Hepatocyte (in vitro differentiated cells): ENCODE results near the gene PLK5. TPM values are rescaled to one million over a fixed set of nuclear protein-coding genes. Genes with fewer than 3 reads are reported as not detected.

Experiments used
- DNase-seq: peaks from one replicate; pipeline ENCODE4 v3.0.0-alpha.2; 2016; ENCODE audit warnings: low spot score
- H2AFZ ChIP-seq: fragments of 200-600 bp; sonication (generic); 2 replicates; pipeline ENCODE4 v1.6.0; 2016; ENCODE audit warnings: antibody characterized with exemption, mild to moderate bottlenecking
- H3K27ac ChIP-seq: fragments of 200-600 bp; sonication (generic); 2 replicates; pipeline ENCODE4 v1.5.1; 2016; ENCODE audit warnings: mild to moderate bottlenecking
- H3K27me3 ChIP-seq: fragments of 200-600 bp; sonication (generic); 2 replicates; pipeline ENCODE4 v1.6.1; 2016
- H3K36me3 ChIP-seq: fragments of 200-600 bp; sonication (generic); replicated peaks from 2 replicates; pipeline ENCODE4 v1.5.1; 2016; ENCODE audit warnings: low read depth; ENCODE audit not compliant: insufficient read depth
- H3K4me1 ChIP-seq: fragments of 200-600 bp; sonication (generic); 2 replicates; pipeline ENCODE4 v1.5.1; 2016; ENCODE audit warnings: mild to moderate bottlenecking, moderate library complexity; ENCODE audit not compliant: insufficient read depth
- H3K4me2 ChIP-seq: fragments of 200-600 bp; sonication (generic); 2 replicates; pipeline ENCODE4 v1.6.0; 2016
- H3K4me3 ChIP-seq: fragments of 200-600 bp; sonication (generic); 2 replicates; pipeline ENCODE4 v1.5.1; 2016; ENCODE audit warnings: mild to moderate bottlenecking
- H3K79me2 ChIP-seq: fragments of 200-600 bp; sonication (generic); 2 replicates; pipeline ENCODE4 v1.6.0; 2017; ENCODE audit warnings: mild to moderate bottlenecking
- H3K9me2 ChIP-seq: fragments of 200-600 bp; sonication (generic); replicated peaks from 2 replicates; pipeline ENCODE4 v1.6.0; 2017; ENCODE audit warnings: mild to moderate bottlenecking; ENCODE audit not compliant: insufficient read depth
- H3K9me3 ChIP-seq: fragments of 200-600 bp; sonication (generic); 2 replicates; pipeline ENCODE4 v1.5.1; 2016; ENCODE audit warnings: low read depth, mild to moderate bottlenecking
- H4K20me1 ChIP-seq: fragments of 200-600 bp; sonication (generic); 2 replicates; pipeline ENCODE4 v1.6.0; 2016; ENCODE audit warnings: mild to moderate bottlenecking; ENCODE audit not compliant: insufficient read depth, poor library complexity, severe bottlenecking
- CTCF ChIP-seq: fragments of 200-600 bp; sonication (generic); IDR thresholded peaks from 2 replicates; pipeline ENCODE4 v1.5.1; 2016; ENCODE audit warnings: antibody characterized with exemption, mild to moderate bottlenecking; ENCODE audit not compliant: poor library complexity
- EZH2 ChIP-seq: fragments of 200-600 bp; sonication (generic); IDR thresholded peaks from 2 replicates; pipeline ENCODE4 v1.6.1; 2016; ENCODE audit warnings: antibody characterized with exemption, mild to moderate bottlenecking, borderline replicate concordance
- EZH2phosphoT487 ChIP-seq: fragments of 200-600 bp; sonication (generic); IDR thresholded peaks from one replicate; pipeline ENCODE4 v1.6.1; 2018; ENCODE audit warnings: antibody characterized with exemption, mild to moderate bottlenecking, low read depth, moderate library complexity; ENCODE audit not compliant: unreplicated experiment, severe bottlenecking
- WGBS: methylation state at CpG from one replicate; pipeline ENCODE4 v1.1.6; 2016; ENCODE audit warnings: low lambda C conversion rate; ENCODE audit errors: missing lambda C conversion rate; 5-methylcytosine and 5-hydroxymethylcytosine counted together
- polyA plus RNA-seq: library from polyadenylated mRNA; unstranded; fragments of >200 nt; fragmentation: Nextera tagmentation; extraction: Ambion mirVana; gene quantifications from 2 replicates; pipeline ENCODE4 v1.2.1, GENCODE V29; 2016
- total RNA-seq: library from RNA; depleted of rRNA; stranded (reverse); fragments of >200 nt; gene quantifications from 2 replicates; pipeline ENCODE4 v1.2.3, GENCODE V29; 2014

Gene PLK5
- total and polyA plus RNA-seq, 2 experiments from 2014 or later = 0.53 TPM; not detected in 1

- Histone ChIP-seq H3K9me2 (no peaks in the 10 kb centered on the region), H2AFZ (no peak overlapping the region), H3K4me3 (no peak overlapping the region), H3K4me2 (no peak overlapping the region), H3K36me3 (no peaks in the 10 kb centered on the region), H4K20me1 (peaks cover 87% of the 10 kb centered on the region), H3K27me3 (no peaks in the 10 kb centered on the region), H3K79me2 (peaks cover 86% of the 10 kb centered on the region), H3K9me3 (no peaks in the 10 kb centered on the region), H3K4me1 (peaks cover under 1% of the 10 kb centered on the region), H3K27ac (no peak overlapping the region)
- TF ChIP-seq CTCF (no peak), EZH2 (no peak), EZH2phosphoT487 (no peak)
- DNase-seq = no peak
- 89% methylated on average over 25 of the region's 25 CpGs for WGBS
These were observed 36.5 kb downstream of the PLK5 start for GRCh38 chr19:1560286-1560882.

GRCh38 chr19:1561236-1561842 lies 37.5 kb downstream of the PLK5 start:
- Histone ChIP-seq H2AFZ (no peak overlapping the region), H3K27ac (no peak overlapping the region), H3K4me2 (no peak overlapping the region), H4K20me1 (peaks cover 97% of the 10 kb centered on the region), H3K4me3 (no peak overlapping the region), H3K27me3 (no peaks in the 10 kb centered on the region), H3K36me3 (no peaks in the 10 kb centered on the region), H3K79me2 (peaks cover 95% of the 10 kb centered on the region), H3K9me3 (no peaks in the 10 kb centered on the region), H3K4me1 (peaks cover 10% of the 10 kb centered on the region), H3K9me2 (no peaks in the 10 kb centered on the region)
- DNase-seq = no peak
- TF ChIP-seq EZH2 = no peak
- no peak for TF ChIP-seq EZH2phosphoT487
- no peak for TF ChIP-seq CTCF
- WGBS = 92% methylated on average over 17 of the region's 17 CpGs

GRCh38 chr19:1563251-1563650 lies 39.4 kb downstream of the PLK5 start:
- Histone ChIP-seq H4K20me1 (peaks cover 82% of the 10 kb centered on the region), H3K79me2 (peaks cover 90% of the 10 kb centered on the region), H2AFZ (no peak overlapping the region), H3K4me2 (no peak overlapping the region), H3K4me3 (no peak overlapping the region), H3K9me2 (no peaks in the 10 kb centered on the region), H3K27ac (no peak overlapping the region), H3K36me3 (no peaks in the 10 kb centered on the region), H3K4me1 (peaks cover 10% of the 10 kb centered on the region), H3K27me3 (no peaks in the 10 kb centered on the region), H3K9me3 (no peaks in the 10 kb centered on the region)
- 100% methylated on average over 5 of the region's 6 CpGs for WGBS
- no peak for DNase-seq
- TF ChIP-seq EZH2 (no peak), CTCF (no peak), EZH2phosphoT487 (no peak)
